IMR-90 (cell line): ENCODE data around the gene NUFIP2. TPM values are rescaled to one million over a fixed set of nuclear protein-coding genes. Genes with fewer than 3 reads are reported as not detected.

ENCODE experiments used
- ATAC-seq: fragments of 200-7000 bp; cut with Tn5 transposase; 2 replicates; pipeline ENCODE4 v1.9.1; 2020; ENCODE audit warnings: low read depth, mild to moderate bottlenecking, moderate library complexity
- BruUV-seq: library from RNA; stranded (reverse); fragments of 400-500 nt; replicated peaks from 2 replicates; lab custom pipeline; 2021; lab: Mats Ljungman, UMichigan
- CTCF ChIA-PET: fragments of 300-600 bp; formaldehyde crosslinking; extraction: SDS; loops from one replicate; lab custom pipeline; 2021; ENCODE audit warnings: antibody characterized with exemption; lab: Yijun Ruan, JAX
- POLR2A ChIA-PET: fragments of 300-600 bp; sonication (Branson Sonifier 250); formaldehyde crosslinking; loops from one replicate; lab custom pipeline; 2022; ENCODE audit warnings: antibody characterized with exemption; ENCODE audit not compliant: unreplicated experiment; lab: Charles Lee
- DNase-seq: peaks from one replicate; pipeline ENCODE4 v3.0.0; 2013
- H2AFZ ChIP-seq: replicated peaks from 2 replicates; pipeline ENCODE3; 2013; ENCODE audit warnings: low read length, mild to moderate bottlenecking; ENCODE audit not compliant: poor library complexity
- H2AK5ac ChIP-seq: 2 replicates; pipeline ENCODE4 v1.6.1; 2013; ENCODE audit warnings: low read depth, low read length, inconsistent platforms
- H2AK9ac ChIP-seq: replicated peaks from 2 replicates; pipeline ENCODE3; 2013; ENCODE audit warnings: mild to moderate bottlenecking, low read depth, low read length, moderate library complexity; ENCODE audit not compliant: poor library complexity
- H2BK120ac ChIP-seq: 2 replicates; pipeline ENCODE4 v1.6.1; 2013; ENCODE audit warnings: low read depth, low read length, inconsistent platforms
- H2BK15ac ChIP-seq: 3 replicates; pipeline ENCODE4 v1.6.1; 2013; ENCODE audit warnings: low read depth, low read length, inconsistent platforms
- H2BK20ac ChIP-seq: 2 replicates; pipeline ENCODE4 v1.6.1; 2013; ENCODE audit warnings: low read depth, mild to moderate bottlenecking, inconsistent platforms, low read length, moderate library complexity
- H2BK5ac ChIP-seq: 2 replicates; pipeline ENCODE4 v1.6.1; 2013; ENCODE audit warnings: mild to moderate bottlenecking, low read depth, low read length, inconsistent platforms; ENCODE audit not compliant: poor library complexity, severe bottlenecking
- H3K14ac ChIP-seq: replicated peaks from 2 replicates; pipeline ENCODE4 v1.6.1; 2013; ENCODE audit warnings: low read depth, low read length, inconsistent platforms
- H3K18ac ChIP-seq: 2 replicates; pipeline ENCODE4 v1.6.1; 2013; ENCODE audit warnings: low read depth, low read length, control low read depth
- H3K23ac ChIP-seq: 2 replicates; pipeline ENCODE4 v1.6.1; 2013; ENCODE audit warnings: low read depth, low read length, inconsistent platforms
- H3K27ac ChIP-seq: 2 replicates; pipeline ENCODE4 v1.5.1; 2013; ENCODE audit warnings: mild to moderate bottlenecking, control low read depth, low read length; ENCODE audit not compliant: insufficient read depth
- H3K27me3 ChIP-seq: 2 replicates; pipeline ENCODE4 v1.6.1; 2013; ENCODE audit warnings: low read length; ENCODE audit not compliant: control insufficient read depth, insufficient read depth
- H3K36me3 ChIP-seq: 2 replicates; pipeline ENCODE4 v1.6.1; 2013; ENCODE audit warnings: low read length, mixed read lengths; ENCODE audit not compliant: control insufficient read depth, insufficient read depth
- H3K4ac ChIP-seq: 2 replicates; pipeline ENCODE4 v1.6.1; 2013; ENCODE audit warnings: low read depth, low read length, inconsistent platforms
- H3K4me1 ChIP-seq: 2 replicates; pipeline ENCODE4 v1.6.1; 2013; ENCODE audit warnings: low read length, mixed read lengths; ENCODE audit not compliant: control insufficient read depth, insufficient read depth
- H3K4me2 ChIP-seq: 2 replicates; pipeline ENCODE4 v1.6.1; 2013; ENCODE audit warnings: low read depth, mild to moderate bottlenecking, control low read depth, low read length, moderate library complexity
- H3K4me3 ChIP-seq: 2 replicates; pipeline ENCODE4 v1.5.1; 2013; ENCODE audit warnings: low read depth, mild to moderate bottlenecking, control low read depth, low read length, moderate library complexity; ENCODE audit not compliant: insufficient read depth
- H3K56ac ChIP-seq: 2 replicates; pipeline ENCODE4 v1.6.1; 2013; ENCODE audit warnings: low read length, inconsistent platforms; ENCODE audit not compliant: insufficient read depth; ENCODE audit errors: extremely low read depth
- H3K79me1 ChIP-seq, 2 experiments: 2 replicates each; pipeline ENCODE4 v1.6.1; 2013; ENCODE audit warnings: low read length in 2 of 2, inconsistent platforms in 1 of 2, low read depth in 1 of 2
- H3K9ac ChIP-seq: 2 replicates; pipeline ENCODE4 v1.6.1; 2013; ENCODE audit warnings: low read depth, low read length, control low read depth
- H3K9me1 ChIP-seq: 2 replicates; pipeline ENCODE4 v1.6.1; 2013; ENCODE audit warnings: low read length, inconsistent platforms; ENCODE audit not compliant: insufficient read depth
- H3K9me3 ChIP-seq: 2 replicates; pipeline ENCODE4 v1.6.1; 2013; ENCODE audit warnings: low read length; ENCODE audit not compliant: control insufficient read depth, insufficient read depth
- H4K20me1 ChIP-seq: 2 replicates; pipeline ENCODE4 v1.6.1; 2013; ENCODE audit warnings: low read length, inconsistent platforms; ENCODE audit not compliant: insufficient read depth
- H4K5ac ChIP-seq: 2 replicates; pipeline ENCODE4 v1.6.1; 2013; ENCODE audit warnings: mild to moderate bottlenecking, low read depth, low read length, control low read depth
- H4K8ac ChIP-seq, 2 experiments: 2 replicates each; pipeline ENCODE4 v1.6.1; 2013; ENCODE audit warnings: low read depth in 2 of 2, low read length in 2 of 2, control low read depth in 1 of 2, inconsistent platforms in 1 of 2
- H4K91ac ChIP-seq: 2 replicates; pipeline ENCODE4 v1.6.1; 2013; ENCODE audit warnings: low read depth, low read length, inconsistent platforms; ENCODE audit not compliant: insufficient read depth
- BHLHE40 ChIP-seq: fragments of 150-350 bp; IDR thresholded peaks from 2 replicates; pipeline ENCODE4 v1.6.1; 2016; ENCODE audit warnings: mild to moderate bottlenecking, low read depth, low read length
- CEBPB ChIP-seq: IDR thresholded peaks from 2 replicates; pipeline ENCODE4 v1.6.1; 2012; ENCODE audit warnings: low read depth, low read length, improper control_type of control experiment
- CHD1 ChIP-seq: IDR thresholded peaks from 2 replicates; pipeline ENCODE4 v1.6.1; 2012; ENCODE audit warnings: low read depth, low read length, improper control_type of control experiment
- CTCF ChIP-seq: conservative IDR thresholded peaks from 2 replicates; pipeline ENCODE4 v1.5.1; 2012; ENCODE audit warnings: mild to moderate bottlenecking, low read depth, low read length, improper control_type of control experiment
- MAZ ChIP-seq: IDR thresholded peaks from 2 replicates; pipeline ENCODE4 v1.6.1; 2012; ENCODE audit warnings: low read depth, mild to moderate bottlenecking, low read length, improper control_type of control experiment, moderate library complexity, borderline replicate concordance
- MXI1 ChIP-seq: IDR thresholded peaks from 2 replicates; pipeline ENCODE4 v1.6.1; 2012; ENCODE audit warnings: low read depth, mild to moderate bottlenecking, low read length, moderate library complexity, borderline replicate concordance
- POLR2A ChIP-seq: IDR thresholded peaks from 2 replicates; pipeline ENCODE4 v1.6.1; 2012; ENCODE audit warnings: mild to moderate bottlenecking, low read depth, low read length
- RAD21 ChIP-seq: IDR thresholded peaks from 2 replicates; pipeline ENCODE4 v1.6.1; 2012; ENCODE audit warnings: low read length, improper control_type of control experiment
- dilution Hi-C: fragments of 300-500 bp; cut with HindIII; formaldehyde crosslinking; loops from one replicate; pipeline ENCODE4 v1.14.3; 2018; ENCODE audit warnings: low sequenced_read_pairs; ENCODE audit not compliant: unreplicated experiment
- in situ Hi-C: fragments of 300-500 bp; cut with MboI; formaldehyde crosslinking; loops from 3 replicates; pipeline ENCODE4 v1.14.3; 2019; ENCODE audit warnings: low sequenced_read_pairs, inconsistent platforms, mixed read lengths
- intact Hi-C: fragments of 100-400 bp; cut with micrococcal nuclease; formaldehyde crosslinking; loops from 2 replicates; pipeline ENCODE4 v1.10.0; 2022
- polyA plus RNA-seq, 3 experiments: library from polyadenylated mRNA; depleted of rRNA; stranded (reverse); fragments of >200 nt; gene quantifications; 2 replicates each; pipeline ENCODE4 v1.2.3, GENCODE V29; 2012; ENCODE audit warnings: low replicate concordance in 1 of 3
- total RNA-seq: library from RNA; depleted of rRNA; stranded (reverse); fragments of >200 nt; gene quantifications from 2 replicates; pipeline ENCODE4 v1.2.3, GENCODE V29; 2012
- TF ChIP-seq, protein P1 (sequence below): fragments of 150-350 bp; IDR thresholded peaks from 2 replicates; pipeline ENCODE4 v1.6.1; 2017; ENCODE audit warnings: mild to moderate bottlenecking, antibody characterized with exemption, low read length, low read depth

The NUFIP2 gene
- total and polyA plus RNA-seq, 2 of the 4 experiments (the other 2 are of a cell fraction), result 8.9 to 25.6 TPM

- Histone ChIP-seq H3K4me3 (no peak overlapping the region), H3K4me2 (peak overlapping the region; percentile 1; the same call in 1 of the 2 replicates), H3K9me1 (no peaks in the 10 kb centered on the region), H3K9ac (no peak overlapping the region), H2AFZ (no peak overlapping the region), H3K79me1 (no peaks in the 10 kb centered on the region), H4K91ac (no peak overlapping the region), H3K23ac (no peak overlapping the region), H3K4ac (no peak overlapping the region), H2AK9ac (no peak overlapping the region), H2AK5ac (no peak overlapping the region), H3K18ac (no peak overlapping the region), H3K36me3 (no peaks in the 10 kb centered on the region), H2BK20ac (no peak overlapping the region), H2BK5ac (no peak overlapping the region), H4K20me1 (no peaks in the 10 kb centered on the region), H3K27me3 (no peaks in the 10 kb centered on the region), H3K9me3 (no peaks in the 10 kb centered on the region), H2BK120ac (no peak overlapping the region), H4K5ac (no peak overlapping the region), H3K56ac (no peak overlapping the region), H3K27ac (no peak overlapping the region), H3K4me1 (0 out of 2 replicates have a peak, but pooled peaks cover 1% of the 10 kb centered on the region), H2BK15ac (no peak overlapping the region), H3K14ac (0 out of 2 replicates have a peak overlapping the region, but pooled peaks have one; percentile 53), H4K8ac (no peak overlapping the region)
- DNase-seq (peak; percentile 31), ATAC-seq (peak; percentile 77)
- intact Hi-C loops (no loop called here), in situ Hi-C loops (no loop called here), dilution Hi-C loops (no loop called here)
- BruUV-seq, result no TSS peak
- ChIA-PET CTCF (interaction anchor here (0.7 to 1.5 kb wide), 4 partner anchors 15 to 101 kb away, joined by 3 to 5 read pairs (median 3); no protein-coding TSS in a partner anchor), POLR2A (no interaction called here)
- no peak for TF ChIP-seq CEBPB
- no peak for TF ChIP-seq MXI1
- TF ChIP-seq CHD1, result no peak
- TF ChIP-seq RAD21, result no peak
- TF ChIP-seq MAZ, result no peak
- TF ChIP-seq CTCF, result no peak
- no peak for TF ChIP-seq POLR2A
- TF ChIP-seq, protein P1, sequence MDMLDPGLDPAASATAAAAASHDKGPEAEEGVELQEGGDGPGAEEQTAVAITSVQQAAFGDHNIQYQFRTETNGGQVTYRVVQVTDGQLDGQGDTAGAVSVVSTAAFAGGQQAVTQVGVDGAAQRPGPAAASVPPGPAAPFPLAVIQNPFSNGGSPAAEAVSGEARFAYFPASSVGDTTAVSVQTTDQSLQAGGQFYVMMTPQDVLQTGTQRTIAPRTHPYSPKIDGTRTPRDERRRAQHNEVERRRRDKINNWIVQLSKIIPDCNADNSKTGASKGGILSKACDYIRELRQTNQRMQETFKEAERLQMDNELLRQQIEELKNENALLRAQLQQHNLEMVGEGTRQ, result no peak
- no peak for TF ChIP-seq BHLHE40
Observed at GRCh38 chr17:29225396-29225795, 68.6 kb downstream of the NUFIP2 start.
